Ishikawa (cell line): Measurements from ENCODE around the gene PHF13.

ENCODE experiments used
- EP300 ChIP-seq: IDR thresholded peaks from 2 replicates; pipeline ENCODE4 v1.6.1; 2012; ENCODE audit warnings: borderline replicate concordance
- TAF1 ChIP-seq: IDR thresholded peaks from 2 replicates; pipeline ENCODE4 v1.6.1; 2012; ENCODE audit warnings: low read depth, mild to moderate bottlenecking
- TCF12 ChIP-seq: IDR thresholded peaks from 2 replicates; pipeline ENCODE4 v1.6.1; 2012; ENCODE audit warnings: low read depth
- TF ChIP-seq, protein P1 (sequence below): IDR thresholded peaks from 2 replicates; pipeline ENCODE4 v1.6.1; 2012

DNA sequence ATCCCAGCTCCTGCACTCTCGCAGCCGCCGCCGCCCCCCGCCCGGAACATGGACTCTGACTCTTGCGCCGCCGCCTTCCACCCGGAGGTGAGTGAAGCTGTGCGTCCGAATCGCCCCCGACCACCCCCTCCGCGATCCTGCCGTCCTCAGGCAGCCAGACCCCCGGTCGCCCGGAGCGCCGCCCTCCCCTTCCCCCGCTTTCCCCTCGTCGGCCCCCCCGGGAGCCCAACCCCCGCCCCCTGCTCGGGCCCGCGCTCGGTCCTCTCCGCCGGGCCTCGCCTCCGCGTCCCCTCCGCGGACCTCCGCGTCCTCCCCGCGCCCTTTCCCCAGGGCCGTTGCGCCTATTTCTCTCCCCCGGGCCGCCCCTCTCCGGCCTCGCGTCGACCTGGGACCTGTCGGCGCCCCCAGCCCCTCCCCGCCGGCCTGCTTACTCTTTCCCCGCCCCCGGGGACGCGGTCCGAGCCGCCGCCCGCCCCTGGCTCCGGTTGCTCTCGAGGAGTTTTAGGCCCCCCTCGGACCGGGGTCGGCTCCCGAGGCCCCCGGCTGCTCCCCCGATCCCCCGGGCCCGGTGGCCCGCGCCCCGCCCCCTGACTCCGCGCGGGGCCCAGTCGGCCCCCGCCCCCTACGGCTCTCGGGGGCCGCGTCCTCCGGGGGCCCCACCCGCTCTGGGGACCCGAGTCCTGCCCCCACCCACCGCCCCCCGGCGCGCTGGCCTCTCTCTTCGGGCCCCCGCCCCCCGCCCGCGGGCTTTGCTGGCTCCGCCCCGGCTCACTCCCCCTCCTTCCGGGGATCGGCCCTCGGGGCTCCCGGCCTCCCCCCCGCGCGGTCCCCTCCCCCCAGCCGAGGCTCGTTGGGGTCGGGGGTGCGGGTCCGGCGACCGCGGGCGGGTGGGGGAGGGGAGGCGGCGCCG is 743 bp downstream of the PHF13 start:
- TF ChIP-seq TAF1 (no peak), EP300 (no peak), TCF12 (no peak)
- TF ChIP-seq, protein P1, sequence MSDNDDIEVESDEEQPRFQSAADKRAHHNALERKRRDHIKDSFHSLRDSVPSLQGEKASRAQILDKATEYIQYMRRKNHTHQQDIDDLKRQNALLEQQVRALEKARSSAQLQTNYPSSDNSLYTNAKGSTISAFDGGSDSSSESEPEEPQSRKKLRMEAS: no peak
